ENCODE results near the gene TMEM255B. TPM values are rescaled to one million over a fixed set of nuclear protein-coding genes. Genes with fewer than 3 reads are reported as not detected.
A peak's percentile ranks its signal among the peaks of the same experiment; 100 is the strongest.

TMEM255B gene
- total RNA-seq, 2 experiments from 2014 or later = 1.0 to 1.2 TPM

GRCh38 chr13:113816254-113816929, 57.4 kb downstream of the TMEM255B start:
- Histone ChIP-seq H3K27ac (ENCODE audit: low read depth in 1 of 2, low read length in 2 of 2) (no peak overlapping the region), H3K36me3 (ENCODE audit: insufficient read depth, low read length) (no peaks in the 10 kb centered on the region), H3K27me3 (ENCODE audit: control insufficient read depth in 1 of 2, insufficient read depth in 2 of 2, low read length in 2 of 2) (no peaks in the 10 kb centered on the region), H3K4me1 (ENCODE audit: insufficient read depth, low read length) (peaks cover 17% of the 10 kb centered on the region), H3K4me3 (ENCODE audit: low read length) (peak overlapping the region; percentile 41), H3K9me3 (ENCODE audit: control insufficient read depth in 1 of 2, insufficient read depth in 1 of 2, low read length in 2 of 2) (peaks cover 0 to 9% of the 10 kb centered on the region in 2 experiments)
- no peak overlapping the region for H3K27ac Mint-ChIP-seq
- no peaks in the 10 kb centered on the region for H3K9me3 Mint-ChIP-seq
- peak; percentile 11 for ATAC-seq (ENCODE audit: poor library complexity)
- H3K4me3 Mint-ChIP-seq = peak overlapping the region; percentile 92
- POLR2A ChIA-PET = no interaction called here
- peak in 1 of 14 experiments; percentile 1 for DNase-seq
- peaks cover 8% of the 10 kb centered on the region for H3K36me3 Mint-ChIP-seq (ENCODE audit: low read depth)
- H3K27me3 Mint-ChIP-seq = no peaks in the 10 kb centered on the region
- no peak for TF ChIP-seq CTCF (IDR thresholded peaks at IDR 0.05)
- H3K4me1 Mint-ChIP-seq (ENCODE audit: low read depth) = peaks cover 23% of the 10 kb centered on the region
- CTCF ChIA-PET = interaction anchor here (1.0 kb wide), 1 partner anchor 294 kb away, joined by 6 read pairs; no protein-coding TSS in a partner anchor
- intact Hi-C loops (cut with DNase I, micrococcal nuclease) = loop anchor here (5.0 kb wide), 3 partner anchors 86 to 411 kb away; no protein-coding TSS in a partner anchor

GRCh38 chr13:113816946-113817859, 58.2 kb downstream of the TMEM255B start:
- Mint-ChIP-seq H3K27ac (peak overlapping the region; percentile 61), H3K27me3 (no peaks in the 10 kb centered on the region), H3K36me3 (ENCODE audit: low read depth) (peaks cover 8% of the 10 kb centered on the region), H3K9me3 (no peaks in the 10 kb centered on the region), H3K4me3 (peak overlapping the region; percentile 87), H3K4me1 (ENCODE audit: low read depth) (peaks cover 23% of the 10 kb centered on the region)
- H3K4me1 ChIP-seq (ENCODE audit: insufficient read depth, low read length) = peaks cover 17% of the 10 kb centered on the region
- no peaks in the 10 kb centered on the region for H3K27me3 ChIP-seq (ENCODE audit: control insufficient read depth in 1 of 2, insufficient read depth in 2 of 2, low read length in 2 of 2)
- ATAC-seq (ENCODE audit: poor library complexity) = peak; percentile 94
- H3K36me3 ChIP-seq (ENCODE audit: insufficient read depth, low read length) = no peaks in the 10 kb centered on the region
- DNase-seq = peak; percentile 77 to 93 (median 86)
- no peak overlapping the region for H3K27ac ChIP-seq (ENCODE audit: low read depth in 1 of 2, low read length in 2 of 2)
- peaks cover 0 to 15% of the 10 kb centered on the region in 2 experiments for H3K9me3 ChIP-seq (ENCODE audit: control insufficient read depth in 1 of 2, insufficient read depth in 1 of 2, low read length in 2 of 2)
- ChIA-PET POLR2A (interaction anchor here (0.6 kb wide), 1 partner anchor 250 kb away, joined by 3 read pairs; no protein-coding TSS in a partner anchor), CTCF (interaction anchor here (1.0 kb wide), 1 partner anchor 294 kb away, joined by 6 read pairs; no protein-coding TSS in a partner anchor)
- intact Hi-C loops (cut with DNase I, micrococcal nuclease) = loop anchor here (1.0 to 5.0 kb wide), 4 partner anchors 85 to 410 kb away; no protein-coding TSS in a partner anchor
- peak; percentile 77 for TF ChIP-seq CTCF (IDR thresholded peaks at IDR 0.05)
- H3K4me3 ChIP-seq (ENCODE audit: low read length) = no peak overlapping the region

GRCh38 chr13:113817860-113818691, 59.0 kb downstream of the TMEM255B start:
- no peak overlapping the region for H3K27ac ChIP-seq (ENCODE audit: low read depth in 1 of 2, low read length in 2 of 2)
- Mint-ChIP-seq H3K36me3 (ENCODE audit: low read depth) (peaks cover 8% of the 10 kb centered on the region), H3K4me3 (no peak overlapping the region), H3K27ac (peak overlapping the region; percentile 61), H3K27me3 (no peaks in the 10 kb centered on the region), H3K4me1 (ENCODE audit: low read depth) (peaks cover 23% of the 10 kb centered on the region), H3K9me3 (no peaks in the 10 kb centered on the region)
- peaks cover 0 to 15% of the 10 kb centered on the region in 2 experiments for H3K9me3 ChIP-seq (ENCODE audit: control insufficient read depth in 1 of 2, insufficient read depth in 1 of 2, low read length in 2 of 2)
- H3K4me1 ChIP-seq (ENCODE audit: insufficient read depth, low read length) = peaks cover 17% of the 10 kb centered on the region
- ChIA-PET CTCF (no interaction called here), POLR2A (interaction anchor here (0.6 kb wide), 1 partner anchor 249 kb away, joined by 3 read pairs; no protein-coding TSS in a partner anchor)
- ATAC-seq (ENCODE audit: poor library complexity) = no peak
- no peak overlapping the region for H3K4me3 ChIP-seq (ENCODE audit: low read length)
- TF ChIP-seq CTCF (IDR thresholded peaks at IDR 0.05) = no peak
- no peaks in the 10 kb centered on the region for H3K36me3 ChIP-seq (ENCODE audit: insufficient read depth, low read length)
- DNase-seq = no peak
- intact Hi-C loops (cut with DNase I, micrococcal nuclease) = loop anchor here (1.0 to 5.0 kb wide), 4 partner anchors 84 to 409 kb away; no protein-coding TSS in a partner anchor
- H3K27me3 ChIP-seq (ENCODE audit: control insufficient read depth in 1 of 2, insufficient read depth in 2 of 2, low read length in 2 of 2) = no peaks in the 10 kb centered on the region

Measured in CD4-positive, alpha-beta T cell (primary cell).